Progenitor cell of endocrine pancreas (in vitro differentiated cells): ENCODE results near the gene ZBTB46. TPM values are rescaled to one million over a fixed set of nuclear protein-coding genes. Genes with fewer than 3 reads are reported as not detected.

ENCODE experiments used
- DNase-seq: peaks from one replicate; pipeline ENCODE4 v3.0.0; 2021; ENCODE audit warnings: low spot score; ENCODE audit not compliant: unreplicated experiment
- H3K27ac Mint-ChIP-seq: 2 replicates; pipeline ENCODE4 v1.8.0; 2021; ENCODE audit warnings: mild to moderate bottlenecking, moderate library complexity, mixed read lengths
- H3K27me3 Mint-ChIP-seq: 2 replicates; pipeline ENCODE4 v1.8.0; 2021; ENCODE audit warnings: mixed read lengths
- H3K36me3 Mint-ChIP-seq: 2 replicates; pipeline ENCODE4 v1.8.0; 2022; ENCODE audit warnings: mixed read lengths; ENCODE audit not compliant: insufficient read depth
- H3K4me1 Mint-ChIP-seq: 2 replicates; pipeline ENCODE4 v1.8.0; 2021; ENCODE audit warnings: low read depth, mixed read lengths
- H3K4me3 Mint-ChIP-seq: 2 replicates; pipeline ENCODE4 v1.8.0; 2021; ENCODE audit warnings: low read depth, mild to moderate bottlenecking, moderate library complexity, mixed read lengths
- H3K9me3 Mint-ChIP-seq: 2 replicates; pipeline ENCODE4 v1.8.0; 2021; ENCODE audit warnings: low read depth, mixed read lengths
- total RNA-seq: library from RNA; stranded (reverse); gene quantifications from 2 replicates; pipeline ENCODE4 v1.2.1, GENCODE V29; 2021
- TF ChIP-seq, protein P1 (sequence below): fragments of 200-600 bp; sonication (generic); IDR thresholded peaks from one replicate; pipeline ENCODE4 v1.5.0; 2021; ENCODE audit warnings: antibody characterized with exemption, mild to moderate bottlenecking; ENCODE audit not compliant: unreplicated experiment

ZBTB46 gene
- total RNA-seq, 1 donor from 2014 or later = 31.2 TPM

DNA sequence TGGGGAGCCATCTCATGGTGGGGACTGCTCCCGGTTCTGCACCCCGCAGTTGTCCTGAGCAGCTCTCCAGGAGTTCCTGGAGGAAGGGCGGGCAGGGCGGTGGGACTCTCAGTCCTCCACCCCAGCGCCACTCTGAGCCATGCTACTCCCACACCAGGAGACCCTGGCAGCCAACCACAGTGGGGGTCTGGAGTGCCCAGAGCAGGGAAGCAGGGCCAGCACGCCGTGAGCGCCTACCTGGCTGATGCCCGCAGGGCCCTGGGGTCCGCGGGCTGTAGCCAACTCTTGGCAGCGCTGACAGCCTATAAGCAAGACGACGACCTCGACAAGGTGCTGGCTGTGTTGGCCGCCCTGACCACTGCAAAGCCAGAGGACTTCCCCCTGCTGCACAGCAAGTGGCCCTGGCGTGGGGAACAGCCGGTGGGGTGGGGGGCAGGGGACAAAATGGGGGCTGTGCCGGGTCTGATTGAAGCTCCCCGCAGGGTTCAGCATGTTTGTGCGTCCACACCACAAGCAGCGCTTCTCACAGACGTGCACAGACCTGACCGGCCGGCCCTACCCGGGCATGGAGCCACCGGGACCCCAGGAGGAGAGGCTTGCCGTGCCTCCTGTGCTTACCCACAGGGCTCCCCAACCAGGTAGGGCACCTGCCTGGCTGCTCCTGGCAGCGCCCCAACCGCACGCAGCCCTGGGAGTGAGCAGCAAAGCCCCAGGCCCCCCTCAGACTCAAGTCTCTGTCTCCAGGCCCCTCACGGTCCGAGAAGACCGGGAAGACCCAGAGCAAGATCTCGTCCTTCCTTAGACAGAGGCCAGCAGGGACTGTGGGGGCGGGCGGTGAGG is 136.3 kb downstream of the ZBTB46 start:
- Mint-ChIP-seq H3K4me1 (no peaks in the 10 kb centered on the region), H3K9me3 (no peaks in the 10 kb centered on the region), H3K27me3 (no peaks in the 10 kb centered on the region), H3K27ac (no peak overlapping the region), H3K36me3 (peaks cover 2% of the 10 kb centered on the region), H3K4me3 (no peak overlapping the region)
- no peak for DNase-seq
- TF ChIP-seq, protein P1, sequence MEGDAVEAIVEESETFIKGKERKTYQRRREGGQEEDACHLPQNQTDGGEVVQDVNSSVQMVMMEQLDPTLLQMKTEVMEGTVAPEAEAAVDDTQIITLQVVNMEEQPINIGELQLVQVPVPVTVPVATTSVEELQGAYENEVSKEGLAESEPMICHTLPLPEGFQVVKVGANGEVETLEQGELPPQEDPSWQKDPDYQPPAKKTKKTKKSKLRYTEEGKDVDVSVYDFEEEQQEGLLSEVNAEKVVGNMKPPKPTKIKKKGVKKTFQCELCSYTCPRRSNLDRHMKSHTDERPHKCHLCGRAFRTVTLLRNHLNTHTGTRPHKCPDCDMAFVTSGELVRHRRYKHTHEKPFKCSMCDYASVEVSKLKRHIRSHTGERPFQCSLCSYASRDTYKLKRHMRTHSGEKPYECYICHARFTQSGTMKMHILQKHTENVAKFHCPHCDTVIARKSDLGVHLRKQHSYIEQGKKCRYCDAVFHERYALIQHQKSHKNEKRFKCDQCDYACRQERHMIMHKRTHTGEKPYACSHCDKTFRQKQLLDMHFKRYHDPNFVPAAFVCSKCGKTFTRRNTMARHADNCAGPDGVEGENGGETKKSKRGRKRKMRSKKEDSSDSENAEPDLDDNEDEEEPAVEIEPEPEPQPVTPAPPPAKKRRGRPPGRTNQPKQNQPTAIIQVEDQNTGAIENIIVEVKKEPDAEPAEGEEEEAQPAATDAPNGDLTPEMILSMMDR = no peak

DNA sequence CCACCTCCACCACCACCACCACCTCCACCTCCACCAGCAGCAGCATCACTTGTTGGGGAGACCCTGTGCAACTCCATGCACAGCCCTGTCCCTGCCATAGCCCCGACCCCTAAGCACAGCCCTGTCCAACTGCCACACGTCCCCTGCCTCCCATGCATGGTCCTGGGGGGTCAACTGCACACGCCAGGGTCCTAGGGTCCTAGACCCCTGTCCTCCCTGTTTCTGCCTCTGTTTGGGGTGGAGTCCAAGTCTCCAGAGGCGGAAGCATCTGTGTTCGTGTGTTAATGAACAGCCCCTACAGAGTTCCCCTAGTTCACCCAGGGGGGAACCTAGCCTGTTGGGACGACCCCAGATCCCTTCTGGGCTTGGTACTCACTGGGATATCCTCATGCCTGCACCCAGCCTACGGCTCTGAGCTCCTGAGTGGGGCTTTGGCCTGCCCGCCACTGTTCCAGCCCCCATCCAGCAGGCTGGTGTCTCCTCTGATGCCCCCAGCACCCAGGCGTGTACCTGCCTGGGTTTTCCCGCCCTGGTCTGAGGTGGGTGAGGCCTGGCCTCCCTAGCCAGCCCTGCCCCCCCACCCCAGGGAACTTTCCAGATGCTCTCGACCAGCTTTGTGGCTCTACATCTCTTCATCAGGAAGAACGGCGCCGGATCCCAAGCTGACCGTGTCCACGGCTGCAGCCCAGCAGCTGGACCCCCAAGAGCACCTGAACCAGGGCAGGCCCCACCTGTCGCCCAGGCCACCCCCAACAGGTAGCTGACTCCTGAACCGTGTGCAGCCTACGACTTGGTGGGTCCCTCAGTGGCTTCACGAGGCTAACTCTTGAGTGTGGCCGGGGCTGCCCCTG is 137.1 kb downstream of the ZBTB46 start:
- TF ChIP-seq, protein P1 = no peak

More for the DNA sequence above, 137.1 kb downstream of the ZBTB46 start:
- Mint-ChIP-seq H3K27ac (peak overlapping the region; percentile 86), H3K27me3 (no peaks in the 10 kb centered on the region), H3K36me3 (peaks cover 2% of the 10 kb centered on the region), H3K9me3 (no peaks in the 10 kb centered on the region), H3K4me3 (no peak overlapping the region), H3K4me1 (no peaks in the 10 kb centered on the region)
- no peak for DNase-seq

Other genes with a start within 250 kb of the ZBTB46 start
- 15.1 and 15.2 TPM in 2 replicates for gene GMEB2, start 204.2 kb downstream of the ZBTB46 start, total RNA-seq
- 25.6 and 26.5 TPM in 2 replicates for gene STMN3, start 177.8 kb downstream of the ZBTB46 start, total RNA-seq
- 35.5 and 39.7 TPM in 2 replicates for gene RTEL1, start 173.0 kb downstream of the ZBTB46 start, total RNA-seq
- not detected in 2 replicates for gene TNFRSF6B, start 134.6 kb downstream of the ZBTB46 start, total RNA-seq
- gene ARFRP1, start 123.3 kb downstream of the ZBTB46 start, total RNA-seq = 51.0 and 53.8 TPM in 2 replicates
- gene ZGPAT, start 123.2 kb downstream of the ZBTB46 start, total RNA-seq = 38.5 and 39.0 TPM in 2 replicates
- 17.2 and 21.0 TPM in 2 replicates for gene LIME1, start 94.6 kb downstream of the ZBTB46 start, total RNA-seq
- 59.7 and 59.9 TPM in 2 replicates for gene SLC2A4RG, start 91.5 kb downstream of the ZBTB46 start, total RNA-seq
- gene ABHD16B, start 30.2 kb upstream of the ZBTB46 start, total RNA-seq = not detected in 2 replicates
- 85.0 and 88.1 TPM in 2 replicates for gene TPD52L2, start 34.0 kb upstream of the ZBTB46 start, total RNA-seq
- gene DNAJC5, start 63.9 kb upstream of the ZBTB46 start, total RNA-seq = 41.8 and 42.3 TPM in 2 replicates
- 78.9 and 79.2 TPM in 2 replicates for gene UCKL1, start 125.2 kb upstream of the ZBTB46 start, total RNA-seq
- gene ZNF512B, start 138.7 kb upstream of the ZBTB46 start, total RNA-seq = 49.4 and 50.5 TPM in 2 replicates
- 12.8 and 14.0 TPM in 2 replicates for gene SAMD10, start 148.4 kb upstream of the ZBTB46 start, total RNA-seq
- gene PRPF6, start 149.9 kb upstream of the ZBTB46 start, total RNA-seq = 74.7 and 76.4 TPM in 2 replicates
- 3.3 and 3.4 TPM in 2 replicates for gene C20orf204, start 204.9 kb upstream of the ZBTB46 start, total RNA-seq
- gene SOX18, start 218.4 kb upstream of the ZBTB46 start, total RNA-seq = not detected in 2 replicates
- gene TCEA2, start 231.9 kb upstream of the ZBTB46 start, total RNA-seq = 86.7 and 92.7 TPM in 2 replicates
- gene RGS19, start 248.3 kb upstream of the ZBTB46 start, total RNA-seq = 6.5 and 7.6 TPM in 2 replicates
- 1.5 TPM in 2 replicates for gene OPRL1, start 248.8 kb upstream of the ZBTB46 start, total RNA-seq